Esophagus squamous epithelium (tissue), 4 donors: ENCODE data around the gene SETBP1.
"Not testable (repeated sequence)": the region's sequence is repeated elsewhere in the genome, so short reads cannot be mapped to it uniquely, and the experiment has no call there.

Experiments
- CTCF ChIP-seq, 6 experiments: fragments of 450-650 bp in 4 of 6; fragments of 200-600 bp in 2 of 6; sonication (generic) in 2 of 6; IDR thresholded peaks; one replicate each; pipeline ENCODE4 v1.5.1; 2016 to 2019; ENCODE audit warnings: antibody characterized with exemption in 6 of 6, mild to moderate bottlenecking in 4 of 6, moderate library complexity in 4 of 6
- POLR2A ChIP-seq, 4 donors: fragments of 450-650 bp; IDR thresholded peaks; one replicate each; pipeline ENCODE4 v1.6.1; 2017; ENCODE audit warnings: antibody characterized with exemption in 4 of 4, mild to moderate bottlenecking in 4 of 4, moderate library complexity in 3 of 4

DNA sequence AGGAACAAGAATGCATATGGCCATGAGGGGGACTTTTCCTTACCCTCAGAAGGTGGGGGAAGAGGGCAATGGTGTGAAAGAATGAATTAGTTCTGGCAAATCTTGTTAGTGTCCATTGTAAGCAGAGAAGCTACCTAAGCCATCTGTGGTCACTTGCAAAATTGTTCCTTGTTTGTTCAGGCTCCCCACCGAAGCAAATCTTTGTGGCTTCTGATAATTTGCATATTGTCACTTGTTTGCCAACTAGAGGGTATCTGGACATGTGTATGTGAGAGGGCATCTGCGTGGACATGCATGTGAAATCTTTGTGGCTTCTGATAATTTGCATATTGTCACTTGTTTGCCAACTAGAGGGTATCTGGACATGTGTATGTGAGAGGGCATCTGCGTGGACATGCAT lies 41.1 kb downstream of the SETBP1 start:
- TF ChIP-seq POLR2A, CTCF (IDR thresholded peaks at IDR 0.05): not testable (repeated sequence)
